Measurements from ENCODE around the gene YIPF1.
"Not testable (repeated sequence)": the region's sequence is repeated elsewhere in the genome, so short reads cannot be mapped to it uniquely, and the experiment has no call there.

Gene YIPF1

DNA sequence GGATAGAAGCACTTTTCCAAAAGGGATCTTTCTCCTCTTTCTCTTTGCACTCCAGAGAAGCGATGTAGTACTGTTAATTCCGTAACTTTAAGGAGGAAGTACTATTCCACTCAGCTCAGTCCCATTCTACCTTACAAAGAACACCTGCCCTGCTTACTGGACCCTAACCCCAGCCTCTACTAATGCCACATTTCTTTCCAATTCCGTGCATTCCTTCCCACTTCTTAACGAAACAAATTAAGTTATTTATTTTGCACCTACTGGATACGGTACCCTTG is 52.0 kb downstream of the YIPF1 start:
- no peak for DNase-seq

DNA sequence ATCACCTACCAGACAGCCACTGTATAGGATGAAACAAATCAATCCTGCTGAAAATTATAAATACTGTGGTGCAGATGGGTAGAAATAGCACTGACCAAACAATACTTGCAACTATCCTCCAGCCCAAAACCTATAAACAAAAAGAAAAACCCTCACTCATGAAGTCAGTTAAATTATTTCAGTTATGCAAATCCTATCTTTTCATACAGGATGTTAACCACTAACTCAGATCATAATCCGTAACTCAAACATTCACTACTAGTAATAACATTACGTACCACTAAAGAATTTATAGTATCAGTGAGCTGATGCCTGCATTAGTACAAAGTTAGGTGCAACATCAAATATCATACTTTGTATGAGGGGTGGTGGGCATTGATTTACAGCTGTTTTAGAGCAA is 54.1 kb downstream of the YIPF1 start:
- no peak for DNase-seq

DNA sequence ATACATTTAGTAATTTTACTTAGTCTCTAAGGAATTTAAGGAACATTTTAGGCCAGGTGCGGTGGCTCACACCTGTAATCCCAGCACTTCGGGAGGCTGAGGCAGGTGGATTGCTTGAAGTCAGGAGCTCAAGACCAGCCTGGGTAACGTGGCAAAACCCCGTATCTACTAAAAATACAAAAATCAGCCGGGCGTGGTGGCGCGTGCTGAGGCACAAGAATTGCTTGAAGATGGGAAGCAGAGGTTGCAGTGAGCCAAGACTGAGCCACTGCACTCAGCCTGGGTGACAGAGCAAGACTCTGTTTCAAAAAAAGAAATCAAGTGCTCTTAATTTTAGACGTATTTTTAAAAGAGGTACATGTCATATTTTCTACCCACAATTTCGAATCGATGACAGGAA is 54.8 kb downstream of the YIPF1 start:
- no peak for DNase-seq

DNA sequence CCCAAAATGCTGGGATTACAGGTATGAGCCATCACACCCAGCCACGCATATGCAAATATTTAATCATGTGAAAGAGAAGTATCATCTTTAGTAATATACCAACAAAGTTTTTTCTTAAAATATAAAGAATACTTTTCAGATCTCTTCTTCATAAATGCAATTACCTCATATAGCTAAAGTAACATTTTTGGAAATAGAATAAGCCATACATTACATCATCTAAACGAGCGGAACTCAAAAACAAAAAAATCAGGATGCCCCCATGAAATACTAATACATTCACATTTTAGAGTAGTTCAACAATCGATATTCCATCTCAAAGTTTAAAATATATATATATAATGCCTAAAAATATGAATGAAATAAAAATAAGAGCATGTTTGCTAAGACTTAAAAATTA is 56.2 kb downstream of the YIPF1 start:
- DNase-seq: no peak

DNA sequence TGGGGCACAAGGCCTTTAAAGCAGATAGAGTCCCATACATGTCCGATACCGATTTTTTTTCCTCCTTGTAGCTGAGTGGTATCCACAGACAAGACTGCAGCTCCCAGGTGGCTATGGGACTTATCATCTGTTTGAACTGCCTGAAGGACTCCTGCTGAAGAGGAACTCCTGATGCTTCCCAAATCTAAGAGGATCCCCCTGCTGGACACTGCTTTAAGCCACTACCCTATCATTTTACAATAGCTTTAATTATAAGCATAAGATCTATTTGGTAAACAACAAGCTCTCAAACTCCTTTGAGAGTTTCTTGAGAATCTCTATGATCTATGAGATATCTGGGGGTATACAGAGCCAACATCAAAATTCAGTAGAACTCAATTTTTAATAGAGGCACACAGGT is 63.2 kb downstream of the YIPF1 start:
- DNase-seq: no peak

DNA sequence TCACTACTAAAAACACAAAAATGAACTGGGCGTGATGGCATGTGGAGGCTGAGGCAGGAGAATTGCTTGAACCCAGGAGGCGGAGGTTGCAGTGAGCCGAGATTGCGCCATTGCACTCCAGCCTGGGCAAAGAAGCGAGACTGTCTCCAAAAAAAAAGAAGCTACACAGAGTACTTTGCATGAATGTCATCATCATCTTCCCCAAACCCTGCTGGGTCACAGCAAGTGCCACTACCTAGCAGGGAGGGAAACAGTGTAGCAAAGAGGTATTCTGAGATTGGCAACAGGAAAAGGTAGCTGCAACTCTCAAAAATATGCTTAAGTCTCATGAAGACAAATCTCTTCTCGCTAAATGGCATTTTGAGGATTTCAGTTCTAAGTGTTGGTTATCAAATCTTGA is 64.3 kb downstream of the YIPF1 start:
- no peak for DNase-seq

DNA sequence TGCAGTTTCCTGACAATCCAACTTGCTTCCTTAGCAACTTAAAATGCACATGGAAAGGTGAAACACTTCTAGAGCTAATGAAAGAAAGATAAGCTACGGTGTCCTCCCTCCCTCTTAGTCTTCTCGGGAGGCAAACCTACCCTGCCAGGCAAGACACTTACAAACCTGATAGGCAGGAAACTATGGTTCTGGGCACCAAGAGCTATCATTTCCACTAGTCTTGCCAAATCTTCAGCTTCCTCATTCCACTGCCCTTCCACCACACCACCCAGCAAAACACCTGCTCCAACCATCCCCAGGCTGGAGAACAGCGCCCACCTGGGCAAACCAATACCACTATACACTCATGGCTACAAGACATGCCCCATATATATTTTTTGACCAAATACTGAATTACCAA is 66.7 kb downstream of the YIPF1 start:
- no peak for DNase-seq

DNA sequence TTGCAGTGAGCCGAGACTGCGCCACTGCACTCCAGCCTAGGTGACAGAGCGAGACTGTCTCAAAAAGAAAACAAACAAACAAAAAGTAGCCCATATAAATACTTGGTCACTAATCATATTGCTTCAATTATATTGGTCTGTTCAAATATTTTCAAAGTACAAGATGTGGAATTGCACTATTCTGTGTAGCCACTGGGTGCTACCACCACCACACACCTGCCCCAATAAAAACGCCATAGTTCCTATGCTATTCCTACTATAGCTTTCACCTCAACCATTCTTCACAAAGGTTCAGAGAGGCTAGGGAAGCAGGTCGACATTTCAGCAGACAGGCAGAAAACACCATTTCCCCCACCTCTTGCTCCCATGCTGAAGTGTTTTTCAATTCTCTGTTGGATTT is 68.2 kb downstream of the YIPF1 start:
- no peak for DNase-seq

DNA sequence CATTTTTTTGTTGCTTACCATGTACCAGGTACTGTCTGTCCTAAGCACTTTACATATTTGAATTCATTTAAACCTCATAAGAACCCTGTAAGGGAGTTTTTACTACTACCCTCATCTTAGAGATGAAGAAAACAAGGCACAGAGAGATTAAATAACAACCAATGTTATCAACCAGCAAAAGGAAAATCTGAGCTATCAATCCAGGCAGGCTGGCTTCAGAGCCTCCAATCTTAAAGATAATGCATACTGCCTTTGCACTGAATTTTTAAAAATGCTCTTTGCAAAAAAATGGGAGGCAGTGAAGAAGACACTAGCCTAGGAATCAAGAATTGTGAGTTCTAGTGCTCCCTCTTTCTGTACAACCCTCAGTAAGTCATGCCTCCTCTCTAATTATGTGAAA is 70.2 kb downstream of the YIPF1 start:
- DNase-seq: no peak

DNA sequence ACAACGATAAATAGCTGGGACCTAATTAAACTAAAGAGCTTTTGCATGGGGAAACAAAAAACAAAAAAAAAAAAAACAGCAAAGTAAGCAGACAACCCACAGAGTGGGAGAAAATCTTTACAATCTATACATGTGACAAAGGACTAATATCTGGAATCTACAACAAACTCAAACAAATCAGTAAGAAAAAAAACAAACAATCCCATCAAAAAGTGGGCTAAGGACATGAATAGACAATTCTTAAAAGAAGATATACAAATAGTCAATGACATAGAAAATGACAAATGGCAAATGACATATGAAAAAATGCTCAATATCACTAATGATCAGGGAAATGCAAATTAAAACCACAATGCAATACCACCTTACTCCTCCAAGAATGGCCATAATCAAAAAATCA is 73.0 kb downstream of the YIPF1 start:
- DNase-seq: not testable (repeated sequence)

DNA sequence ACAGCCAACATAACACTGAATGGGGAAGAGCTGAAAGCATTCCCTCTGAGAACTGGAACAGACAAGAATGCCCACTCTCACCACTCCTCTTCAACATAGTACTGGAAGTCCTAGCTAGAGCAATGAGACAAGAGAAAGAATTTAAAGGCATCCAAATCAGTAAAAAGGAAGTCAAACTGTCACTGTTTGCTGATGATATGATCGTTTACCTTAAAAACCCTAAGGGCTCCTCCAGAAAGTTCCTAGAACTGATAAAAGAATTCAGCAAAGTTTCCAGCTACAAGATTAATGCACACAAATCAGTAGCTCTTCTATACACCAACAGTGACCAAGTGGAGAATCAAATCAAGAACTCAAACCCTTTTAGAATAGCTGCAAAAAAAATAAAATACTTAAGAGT is 74.1 kb downstream of the YIPF1 start:
- DNase-seq: not testable (repeated sequence)

DNA sequence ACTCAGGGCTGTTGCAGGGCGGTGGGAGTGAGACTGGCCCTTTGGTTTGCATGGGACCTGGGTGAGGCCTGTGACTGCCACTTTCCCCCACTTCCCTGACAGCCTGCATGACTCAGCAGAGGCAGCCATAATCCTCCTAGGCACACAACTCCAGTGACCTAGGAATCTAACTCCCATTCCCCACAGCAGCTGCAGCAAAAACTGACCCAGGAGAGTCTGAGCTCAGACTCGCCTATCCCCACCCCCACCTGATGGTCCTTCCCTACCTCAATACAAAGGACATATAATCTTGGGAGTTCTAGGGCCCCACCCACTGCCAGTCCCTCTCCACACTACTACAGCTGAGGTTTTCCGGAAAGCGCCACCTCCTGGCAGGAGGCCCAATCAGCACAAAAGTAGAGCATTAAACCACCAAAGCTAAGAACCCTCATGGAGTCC is 78.2 kb downstream of the YIPF1 start:
- no peak for DNase-seq

DNA sequence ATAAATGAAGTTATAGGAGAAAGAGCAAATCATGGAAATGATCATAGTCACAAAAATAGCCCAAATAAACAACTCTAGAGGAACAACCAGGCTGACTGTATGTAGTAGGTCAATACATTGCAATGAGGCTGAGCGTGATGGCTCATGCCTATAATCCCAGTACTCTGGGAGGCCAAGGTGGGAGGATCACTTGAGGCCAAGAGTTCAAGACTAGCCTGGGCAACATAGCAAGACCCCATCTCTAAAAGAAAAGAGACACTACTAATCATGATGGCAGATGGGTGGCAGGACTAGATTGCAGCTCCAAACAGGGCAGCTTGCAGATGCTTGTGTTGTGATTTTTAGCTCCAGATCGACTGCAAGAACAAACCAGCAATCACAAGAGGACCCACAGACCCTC is 79.1 kb downstream of the YIPF1 start:
- DNase-seq: no peak

DNA sequence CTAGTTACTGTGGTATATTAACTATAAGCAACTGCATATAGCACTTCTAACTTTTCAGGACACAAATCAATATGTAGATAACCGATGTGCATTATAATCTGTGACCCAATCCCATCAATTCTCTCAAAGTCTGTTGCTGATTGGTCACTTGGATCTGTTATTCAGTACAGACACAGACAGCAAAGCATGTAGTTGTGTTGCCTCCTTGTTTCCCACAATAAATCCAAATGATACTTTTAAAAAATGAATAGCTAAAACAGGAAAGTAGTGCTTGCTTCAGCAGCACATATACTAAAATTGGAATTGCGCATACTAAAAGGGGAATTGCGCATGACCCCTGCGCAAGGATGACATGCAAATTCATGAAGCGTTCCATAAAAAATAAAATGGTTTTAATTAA is 79.6 kb downstream of the YIPF1 start:
- DNase-seq: no peak

DNA sequence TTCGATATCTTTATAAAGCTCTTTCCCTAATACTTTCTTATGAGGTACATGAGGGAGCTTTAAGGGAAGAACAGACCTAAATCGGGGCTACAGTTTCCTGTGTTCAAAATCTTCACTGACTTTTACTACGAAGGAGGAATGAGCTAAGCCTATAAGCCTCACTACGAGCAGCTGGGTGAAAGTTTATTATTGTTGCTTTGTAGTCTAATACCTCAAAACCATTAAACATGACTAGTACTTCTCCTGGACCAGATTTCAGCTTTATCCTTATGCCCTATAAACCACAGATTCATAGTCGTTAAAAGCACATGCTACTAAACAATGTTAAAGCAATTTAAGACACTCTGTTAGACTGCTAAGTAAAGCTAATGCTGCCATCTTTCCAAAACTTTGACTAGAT is 81.7 kb downstream of the YIPF1 start:
- no peak for DNase-seq

DNA sequence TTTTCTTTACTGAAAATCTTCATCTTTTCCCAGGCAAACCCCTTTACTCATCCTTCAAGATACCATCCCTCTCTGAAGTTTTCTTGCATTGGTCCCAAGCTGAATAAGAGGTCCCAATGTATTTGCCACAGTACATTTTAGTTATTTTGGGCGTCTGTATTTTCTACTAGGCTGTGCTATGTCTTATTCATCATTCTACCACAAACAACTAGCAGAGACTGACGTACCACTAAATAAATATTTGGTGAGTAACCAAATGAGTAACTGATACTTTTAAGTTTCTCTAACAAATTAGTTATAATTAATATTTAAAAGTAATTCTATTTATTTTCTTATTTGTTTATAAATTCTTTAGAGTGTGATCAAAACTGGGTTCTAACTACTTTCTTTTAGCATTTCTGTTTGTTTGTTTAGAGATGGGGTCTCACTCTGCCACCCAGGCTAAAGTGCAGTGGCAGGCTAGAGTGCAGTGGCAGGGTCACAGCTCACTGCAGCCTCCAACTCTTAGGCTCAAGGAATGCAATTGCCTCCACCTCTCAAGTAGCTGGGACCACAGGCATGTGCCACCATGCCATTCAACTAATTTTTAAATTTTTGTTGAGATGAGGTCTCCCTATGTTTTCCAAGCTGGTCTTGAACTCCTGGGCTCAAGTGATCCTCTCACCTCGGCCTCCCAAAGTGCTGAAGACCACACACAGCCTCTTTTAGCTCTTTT is 84.6 kb downstream of the YIPF1 start:
- DNase-seq: no peak

DNA sequence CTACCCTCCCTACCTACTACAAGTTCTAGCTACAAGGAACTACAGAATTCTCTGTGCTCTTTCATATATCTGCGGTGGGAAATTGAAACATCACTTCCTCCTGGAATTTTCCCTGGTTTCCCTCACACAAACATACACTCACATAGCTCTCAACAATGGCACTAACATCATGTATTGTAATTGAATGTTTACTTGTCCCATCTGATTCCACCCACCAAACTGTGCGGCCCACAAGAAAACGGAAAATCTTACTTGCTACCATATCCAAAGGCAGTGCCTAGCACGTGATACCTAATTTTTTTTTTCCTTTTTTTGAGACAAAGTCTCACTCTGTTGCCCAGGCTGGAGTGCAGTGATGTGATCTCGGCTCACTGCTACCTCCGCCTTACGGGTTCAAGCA is 85.4 kb downstream of the YIPF1 start:
- no peak for DNase-seq

Data from activated gamma-delta T cell treated with Interleukin-2 at 50 U/mL for 16 hours (primary cell).